SK-N-SH (cell line): ENCODE measurements around the gene RAP1GAP.
"Not testable (repeated sequence)": the region's sequence is repeated elsewhere in the genome, so short reads cannot be mapped to it uniquely, and the experiment has no call there.

Experiments
- CTCF ChIP-seq: fragments of 200-600 bp; sonication (generic); IDR thresholded peaks from 2 replicates; pipeline ENCODE4 v1.6.1; 2017; ENCODE audit warnings: antibody characterized with exemption, mild to moderate bottlenecking, moderate library complexity
- JUND ChIP-seq: IDR thresholded peaks from 2 replicates; pipeline ENCODE4 v1.4.0; 2012
- MAX ChIP-seq: IDR thresholded peaks from 2 replicates; pipeline ENCODE4 v1.4.0; 2012; ENCODE audit warnings: low read depth
- MEF2A ChIP-seq: IDR thresholded peaks from 2 replicates; pipeline ENCODE4 v1.4.0; 2012; ENCODE audit warnings: low read depth, borderline replicate concordance
- NFIC ChIP-seq: IDR thresholded peaks from 2 replicates; pipeline ENCODE4 v1.4.0; 2012; ENCODE audit warnings: borderline replicate concordance
- NRF1 ChIP-seq: IDR thresholded peaks from 2 replicates; pipeline ENCODE4 v1.6.1; 2012; ENCODE audit warnings: low read depth, mild to moderate bottlenecking, low read length
- POLR2AphosphoS5 ChIP-seq: IDR thresholded peaks from 2 replicates; pipeline ENCODE4 v1.6.1; 2012; ENCODE audit warnings: low read depth, low read length
- REST ChIP-seq: IDR thresholded peaks from 2 replicates; pipeline ENCODE4 v1.6.1; 2012; ENCODE audit warnings: mild to moderate bottlenecking, low read depth, low read length, moderate library complexity
- RFX5 ChIP-seq: IDR thresholded peaks from 2 replicates; pipeline ENCODE4 v1.6.1; 2012; ENCODE audit warnings: mild to moderate bottlenecking, improper control_type of control experiment, low read length
- RXRA ChIP-seq: IDR thresholded peaks from 2 replicates; pipeline ENCODE4 v1.4.0; 2012; ENCODE audit warnings: low read depth, mild to moderate bottlenecking, borderline replicate concordance
- TAF1 ChIP-seq: IDR thresholded peaks from 2 replicates; pipeline ENCODE4 v1.6.1; 2012; ENCODE audit warnings: low read depth, mild to moderate bottlenecking, low read length, moderate library complexity, borderline replicate concordance
- TEAD4 ChIP-seq: IDR thresholded peaks from 2 replicates; pipeline ENCODE4 v1.4.0; 2012; ENCODE audit warnings: mild to moderate bottlenecking, borderline replicate concordance; ENCODE audit not compliant: insufficient read depth
- USF1 ChIP-seq: IDR thresholded peaks from 2 replicates; pipeline ENCODE4 v1.4.0; 2012; ENCODE audit warnings: low read depth, borderline replicate concordance
- ZBTB33 ChIP-seq: IDR thresholded peaks from 2 replicates; pipeline ENCODE4 v1.4.0; 2012; ENCODE audit warnings: low read depth, borderline replicate concordance

GRCh38 chr1:21673853-21674252 lies 4.7 kb upstream of the RAP1GAP start:
- TF ChIP-seq CTCF, POLR2AphosphoS5, NFIC, NRF1, JUND, TAF1, RXRA, ZBTB33, USF1, RFX5, REST, MEF2A, MAX, TEAD4: not testable (repeated sequence)
